ENCODE measurements around the gene CPN2.

The CPN2 gene

GRCh38 chr3:194382196-194382891 is 31.2 kb upstream of the CPN2 start:
- peak in 1 of 10 donors; percentile 45 for DNase-seq
- intact Hi-C loops (cut with DNase I) = no loop called here

GRCh38 chr3:194381460-194381875 is 30.3 kb upstream of the CPN2 start:
- intact Hi-C loops (cut with DNase I) = no loop called here
- DNase-seq = peak in 7 of 10 donors; percentile 19 to 93 (median 58)

DNA sequence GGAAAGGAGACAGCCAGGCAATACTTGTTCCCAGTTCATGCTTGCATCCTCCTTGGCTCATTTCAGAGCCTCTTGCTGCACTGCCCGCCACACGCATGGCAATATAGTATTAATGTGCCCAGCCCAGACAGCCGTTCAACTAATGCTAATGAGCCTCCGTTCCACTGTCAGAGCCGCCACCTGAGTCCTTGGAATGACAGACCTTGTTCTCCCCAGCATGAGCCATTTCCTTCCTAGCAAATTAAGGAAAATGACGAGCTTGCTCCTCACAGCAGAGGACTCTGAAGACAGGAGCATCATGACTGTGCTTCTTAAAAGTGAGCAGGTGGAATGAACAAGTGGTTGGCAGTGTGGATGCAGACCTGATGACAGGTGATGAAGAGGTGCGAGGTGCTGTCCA is 29.2 kb upstream of the CPN2 start:
- intact Hi-C loops (cut with DNase I) = no loop called here
- peak in 1 of 10 donors; percentile 49 for DNase-seq

- intact Hi-C loops (cut with DNase I) = no loop called here
- no peak for DNase-seq
These were observed 28.5 kb upstream of the CPN2 start for GRCh38 chr3:194379651-194380050.

- no peak for DNase-seq
- intact Hi-C loops (cut with DNase I) = no loop called here
These were observed 28.1 kb upstream of the CPN2 start for GRCh38 chr3:194379231-194379630.

DNA sequence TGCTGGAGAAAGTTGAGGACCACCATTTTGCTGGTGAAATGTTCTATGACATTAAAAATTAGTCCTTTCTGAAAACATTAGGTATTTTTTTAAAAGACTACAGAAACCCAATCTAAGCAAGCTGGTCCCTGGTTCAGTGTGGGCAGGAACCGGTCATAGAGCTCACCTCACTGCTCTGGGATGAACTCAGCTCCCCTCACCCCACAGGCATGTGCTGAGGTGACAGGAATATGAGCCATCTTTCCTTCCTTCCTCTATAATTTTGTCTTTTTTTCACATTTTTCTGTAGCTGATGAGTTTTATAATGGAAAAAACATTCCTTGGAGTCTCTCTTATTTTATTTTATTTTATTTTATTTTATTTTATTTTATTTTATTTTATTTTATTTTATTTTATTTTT is 26.6 kb upstream of the CPN2 start:
- intact Hi-C loops (cut with DNase I) = no loop called here
- no peak for DNase-seq

- DNase-seq = no peak
- intact Hi-C loops (cut with DNase I) = no loop called here
These were observed 25.1 kb upstream of the CPN2 start for GRCh38 chr3:194376241-194376560.

GRCh38 chr3:194375473-194376240 is 24.5 kb upstream of the CPN2 start:
- peak in 3 of 10 donors; percentile 18 to 70 (median 57) for DNase-seq
- intact Hi-C loops (cut with DNase I) = no loop called here

DNA sequence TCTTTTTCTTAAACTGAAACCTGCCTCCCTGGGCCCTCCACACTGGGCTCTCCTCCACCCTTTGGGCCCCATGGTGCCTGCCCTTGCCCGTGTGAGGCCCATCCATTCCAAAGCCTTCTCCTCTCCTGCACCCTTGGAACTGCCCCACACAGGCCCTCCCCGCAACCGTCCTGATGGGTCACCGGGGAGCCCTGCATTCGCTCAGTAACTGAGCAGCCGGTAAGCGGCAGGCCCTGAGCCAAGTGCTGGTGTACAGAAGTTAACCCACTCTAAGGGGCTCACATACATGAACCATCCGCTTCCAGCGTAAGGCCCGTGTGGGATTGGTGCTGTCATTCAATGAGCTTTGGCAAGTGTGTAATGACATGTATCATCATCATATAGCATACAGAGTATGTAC is 23.8 kb upstream of the CPN2 start:
- DNase-seq = peak in 2 of 10 donors; percentile 52 to 72
- intact Hi-C loops (cut with DNase I) = no loop called here

GRCh38 chr3:194373899-194374298 is 22.8 kb upstream of the CPN2 start:
- intact Hi-C loops (cut with DNase I) = no loop called here
- peak in 2 of 10 donors; percentile 10 to 31 for DNase-seq

GRCh38 chr3:194373028-194373427 is 21.9 kb upstream of the CPN2 start:
- DNase-seq = peak in 2 of 10 donors; percentile 55 to 66
- intact Hi-C loops (cut with DNase I) = no loop called here

DNA sequence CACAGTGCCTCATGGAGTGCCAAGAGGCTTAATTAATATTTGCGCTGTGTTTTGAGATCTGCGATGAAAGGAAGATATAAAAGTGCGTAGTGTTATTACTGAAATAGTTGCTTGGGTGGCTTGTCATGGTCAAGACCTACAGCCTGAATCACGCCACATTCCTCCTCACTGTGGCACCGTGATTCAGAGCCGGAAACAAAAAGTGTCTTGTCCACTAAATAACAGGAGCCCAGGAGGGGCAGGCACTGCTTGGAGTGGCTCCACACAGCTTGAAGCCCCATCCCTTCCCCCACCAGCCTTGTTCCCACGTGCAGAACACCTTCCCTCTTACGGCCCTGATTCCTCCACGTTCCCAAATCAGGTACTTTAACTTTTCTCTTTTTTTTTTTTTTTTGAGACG is 19.6 kb upstream of the CPN2 start:
- intact Hi-C loops (cut with DNase I) = no loop called here
- peak in 2 of 10 donors; percentile 16 to 32 for DNase-seq

DNA sequence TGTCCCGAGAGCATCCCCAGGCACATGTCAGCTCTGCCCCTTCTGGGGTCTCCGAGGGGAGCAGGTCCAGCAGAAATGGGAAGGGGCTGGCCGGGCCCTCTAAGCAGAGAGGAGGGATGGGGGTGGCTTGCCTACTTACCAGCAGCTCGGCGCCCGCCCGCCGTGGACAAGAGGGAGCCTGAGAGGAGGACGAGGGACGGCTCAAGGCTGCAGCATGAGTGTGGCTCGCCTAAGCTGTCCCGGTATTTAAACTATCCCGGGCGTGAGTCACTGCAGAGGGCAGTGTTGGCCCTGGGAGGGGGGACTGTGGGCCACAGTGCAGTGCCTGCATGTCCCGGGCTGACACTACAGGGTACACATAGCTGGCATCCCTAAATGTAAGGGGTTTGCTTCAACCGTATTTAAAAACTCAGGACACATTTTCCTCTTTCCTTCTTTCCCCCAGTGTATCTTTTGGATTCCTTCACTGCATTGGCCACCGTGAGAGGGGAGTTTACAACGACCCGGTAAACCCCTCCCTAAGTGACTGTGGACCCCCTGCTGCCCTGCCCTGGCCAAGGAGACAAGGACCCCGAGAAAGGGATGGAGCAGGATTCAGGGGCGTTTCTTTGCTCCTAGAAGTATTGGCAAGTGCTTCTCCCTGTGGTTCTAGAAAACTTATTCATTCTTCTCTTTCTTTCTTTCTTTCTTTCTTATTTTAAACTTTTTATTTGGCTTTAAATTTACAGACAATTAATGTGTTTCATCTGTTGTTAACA is 18.6 kb upstream of the CPN2 start, which contains the start of gene LRRC15:
LRRC15 (minus strand) TSS at position 222 of the 758 bp plus-strand sequence. CDS start 8,700 bp downstream, outside the sequence.
- intact Hi-C loops (cut with DNase I) = no loop called here
- DNase-seq = peak in 2 of 10 donors; percentile 57 to 73

- intact Hi-C loops (cut with DNase I) = no loop called here
- DNase-seq = peak in 2 of 10 donors; percentile 1 to 35
These were observed 17.8 kb upstream of the CPN2 start for GRCh38 chr3:194368918-194369317.

- intact Hi-C loops (cut with DNase I) = no loop called here
- DNase-seq = peak in 3 of 10 donors; percentile 54 to 73 (median 63)
These were observed 17.1 kb upstream of the CPN2 start for GRCh38 chr3:194367992-194368841.

GRCh38 chr3:194365978-194366490 is 14.9 kb upstream of the CPN2 start:
- intact Hi-C loops (cut with DNase I) = no loop called here
- peak in 1 of 10 donors; percentile 6 for DNase-seq

- DNase-seq = peak in 1 of 10 donors; percentile 26
- intact Hi-C loops (cut with DNase I) = no loop called here
These were observed 14.4 kb upstream of the CPN2 start for GRCh38 chr3:194365526-194365925.

DNA sequence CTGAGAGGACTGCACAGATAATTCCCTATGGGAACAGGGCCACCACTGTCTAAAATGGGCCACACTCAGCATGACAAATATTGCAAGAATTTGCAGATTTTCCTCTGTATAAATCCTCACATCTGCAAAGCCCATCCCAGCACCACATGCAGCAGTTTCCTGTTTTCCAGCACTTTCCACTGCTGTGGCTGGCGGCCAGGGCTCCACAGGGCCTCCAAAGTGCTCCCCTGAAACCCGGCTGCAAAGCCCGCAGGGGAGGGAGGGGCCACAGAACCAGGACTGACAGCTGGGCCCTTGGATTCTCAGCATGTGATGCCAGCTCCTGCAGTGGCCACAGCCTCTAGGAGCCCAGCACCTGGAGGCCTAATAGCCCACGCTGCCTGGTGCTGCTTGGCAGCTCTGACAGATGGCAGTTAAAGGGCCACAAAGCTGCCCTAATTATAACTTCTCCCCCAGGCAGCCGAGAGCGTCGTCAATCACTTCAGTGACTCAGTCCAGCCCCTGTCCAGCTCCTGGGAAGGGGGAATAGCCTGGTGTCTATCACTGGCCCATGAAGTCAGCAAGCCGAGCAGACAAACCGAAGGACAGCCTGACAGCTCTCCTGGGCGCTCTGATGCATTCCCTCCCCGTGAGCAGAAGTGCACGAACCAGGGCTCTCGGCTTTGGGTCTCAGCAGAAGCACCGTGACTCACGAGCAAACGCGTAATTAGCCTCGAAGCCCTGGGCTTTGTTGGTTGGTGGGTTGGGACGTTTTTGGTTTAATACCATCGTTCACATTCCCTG is 13.7 kb upstream of the CPN2 start:
- intact Hi-C loops (cut with DNase I) = no loop called here
- DNase-seq = peak in 1 of 10 donors; percentile 11

- intact Hi-C loops (cut with DNase I) = no loop called here
- DNase-seq = no peak
These were observed 13.2 kb upstream of the CPN2 start for GRCh38 chr3:194364314-194364651.
